ENCODE measurements around the gene MYO7A.

The MYO7A gene

GRCh38 chr11:77127920-77128691 is at the start of gene MYO7A:
MYO7A (plus strand) TSS chr11:77128246; CDS start chr11:77130635, 2,389 bp downstream.
- no peak for DNase-seq

- no peak for DNase-seq
Observed at GRCh38 chr11:77079666-77080065, 48.4 kb upstream of the MYO7A start.

- no peak for DNase-seq
Observed at GRCh38 chr11:77080643-77081210, 47.3 kb upstream of the MYO7A start.

GRCh38 chr11:77081381-77081851 is 46.6 kb upstream of the MYO7A start:
- DNase-seq = no peak

DNA sequence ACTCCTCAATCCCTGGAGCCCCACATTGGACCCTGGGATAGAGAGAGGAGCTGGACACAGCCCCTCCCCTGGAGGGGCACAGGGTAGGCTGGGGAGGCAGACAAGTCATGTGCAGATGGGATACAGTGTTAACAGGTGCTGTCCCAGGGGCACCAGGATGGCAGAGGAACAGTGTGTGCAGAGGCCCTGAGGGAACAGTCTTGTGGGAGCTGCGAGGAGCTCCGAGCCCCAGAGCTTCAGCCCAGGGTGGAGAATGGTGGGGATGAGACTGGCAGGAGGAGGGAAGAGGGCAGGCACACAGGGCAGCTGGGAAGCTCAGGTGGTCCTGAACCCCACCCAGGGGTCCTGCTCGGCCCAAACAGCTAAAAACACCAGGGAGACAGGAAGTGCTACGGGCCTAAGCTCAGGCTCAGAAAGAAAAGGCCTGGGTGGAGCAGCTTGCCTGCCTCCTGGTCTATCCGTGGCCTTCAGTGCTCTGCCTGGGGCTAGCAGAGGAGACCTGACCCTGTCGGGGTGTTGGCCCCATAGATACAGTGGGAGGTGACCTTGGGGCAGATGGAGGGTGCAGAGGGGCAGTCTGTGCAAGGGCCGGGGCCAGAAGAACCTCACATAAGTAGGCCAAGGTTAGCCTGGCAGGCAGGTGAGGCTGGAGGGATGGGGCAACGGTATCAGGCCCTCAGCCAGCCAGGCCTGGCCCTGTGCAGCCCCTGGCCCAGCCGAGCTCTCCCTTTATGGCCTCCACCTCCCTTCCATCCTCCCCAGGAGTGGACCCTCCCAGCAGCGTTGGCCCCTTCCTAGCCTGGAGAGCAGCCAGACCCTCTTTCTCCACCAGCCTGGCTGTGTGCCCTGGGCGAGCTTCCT is 45.8 kb upstream of the MYO7A start:
- DNase-seq = no peak

- DNase-seq = peak; percentile 44
Observed at GRCh38 chr11:77082838-77083565, 45.0 kb upstream of the MYO7A start.

- DNase-seq = no peak
Observed at GRCh38 chr11:77083566-77084245, 44.3 kb upstream of the MYO7A start.

DNA sequence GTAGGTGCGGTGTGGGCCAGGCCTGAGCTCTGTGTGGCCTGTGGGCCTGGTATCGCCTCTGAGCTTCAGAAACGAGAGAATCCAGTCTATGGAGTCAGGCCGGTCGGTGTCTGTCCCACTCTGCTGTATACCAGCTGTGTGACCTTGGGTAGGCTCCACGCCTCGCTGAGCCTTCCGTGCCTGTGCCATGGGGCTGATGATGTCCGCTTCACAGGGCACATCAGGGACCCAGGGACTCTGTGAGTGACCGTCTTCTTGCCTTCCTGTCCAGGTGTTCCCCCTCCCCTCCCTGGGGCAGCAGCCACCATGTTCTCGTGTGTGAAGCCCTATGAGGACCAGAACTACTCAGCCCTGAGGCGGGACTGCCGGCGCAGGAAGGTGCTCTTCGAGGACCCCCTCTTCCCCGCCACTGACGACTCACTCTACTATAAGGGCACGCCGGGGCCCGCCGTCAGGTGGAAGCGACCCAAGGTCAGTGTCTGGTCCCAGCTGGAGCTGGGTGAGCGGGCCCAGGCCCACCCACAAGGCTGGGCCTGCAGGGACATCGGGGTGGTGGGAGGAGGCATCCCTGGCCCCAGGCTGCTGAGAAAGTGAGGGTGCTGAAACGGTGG is 43.4 kb upstream of the MYO7A start:
- no peak for DNase-seq

DNA sequence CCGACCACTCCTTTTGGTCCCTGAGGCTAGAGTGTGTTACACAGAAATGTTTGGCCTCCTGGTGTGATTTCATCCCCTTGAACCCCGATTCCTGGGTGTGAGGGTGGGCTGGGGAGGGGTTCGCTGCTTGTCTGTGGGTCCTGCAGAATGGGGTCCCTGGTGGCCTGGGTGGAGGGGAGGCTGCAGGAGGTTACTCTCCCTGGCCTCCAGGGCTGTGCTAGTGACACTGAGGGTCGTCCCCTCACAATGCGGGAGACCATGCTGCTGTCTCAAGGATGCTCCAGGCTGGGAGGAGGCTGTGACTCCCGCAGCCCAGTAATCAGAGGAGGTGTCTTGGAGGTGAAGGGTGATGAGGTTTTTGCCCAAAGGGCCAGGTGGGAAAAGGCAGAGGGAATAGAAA is 42.4 kb upstream of the MYO7A start:
- DNase-seq = no peak

- no peak for DNase-seq
Observed at GRCh38 chr11:77086521-77087472, 41.2 kb upstream of the MYO7A start.

- DNase-seq = no peak
Observed at GRCh38 chr11:77087723-77088225, 40.3 kb upstream of the MYO7A start.

DNA sequence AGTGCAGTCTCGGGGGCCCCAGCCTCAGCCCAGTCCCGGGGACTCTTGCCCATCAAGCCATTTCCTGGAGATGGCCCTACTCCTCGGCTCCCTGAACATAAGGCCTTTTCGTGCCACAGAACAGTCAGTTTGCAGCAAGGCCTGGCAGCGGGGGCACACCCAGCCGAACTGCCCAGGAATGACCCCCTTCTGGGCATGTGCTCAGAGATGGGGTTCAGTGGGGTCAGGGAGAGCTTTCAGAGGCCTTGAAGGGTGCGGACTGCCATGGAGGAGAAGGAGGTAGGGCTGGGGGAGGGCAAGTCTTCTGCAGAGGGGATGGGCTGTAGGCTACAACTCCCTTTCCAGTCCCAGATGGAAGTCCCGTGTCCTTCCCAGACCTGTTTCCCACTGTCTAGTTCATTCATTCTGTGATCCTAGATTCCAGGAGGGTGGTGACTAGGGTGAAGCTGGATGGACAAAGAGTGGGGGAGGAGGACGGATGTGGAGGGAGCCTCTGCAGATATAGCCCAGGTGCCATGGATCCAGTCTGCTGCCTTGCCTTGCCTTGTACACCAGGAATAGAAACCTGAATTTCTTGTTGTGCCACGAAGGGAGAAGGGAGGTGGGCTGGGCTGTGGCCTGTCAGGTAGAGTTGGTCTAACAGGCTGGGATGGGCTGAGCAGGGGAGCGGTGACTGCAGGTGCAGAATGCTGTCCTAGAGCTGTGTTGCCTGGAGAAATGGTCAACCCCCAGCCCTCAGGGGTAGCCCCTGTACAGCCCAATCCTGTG is 39.6 kb upstream of the MYO7A start:
- DNase-seq = no peak

DNA sequence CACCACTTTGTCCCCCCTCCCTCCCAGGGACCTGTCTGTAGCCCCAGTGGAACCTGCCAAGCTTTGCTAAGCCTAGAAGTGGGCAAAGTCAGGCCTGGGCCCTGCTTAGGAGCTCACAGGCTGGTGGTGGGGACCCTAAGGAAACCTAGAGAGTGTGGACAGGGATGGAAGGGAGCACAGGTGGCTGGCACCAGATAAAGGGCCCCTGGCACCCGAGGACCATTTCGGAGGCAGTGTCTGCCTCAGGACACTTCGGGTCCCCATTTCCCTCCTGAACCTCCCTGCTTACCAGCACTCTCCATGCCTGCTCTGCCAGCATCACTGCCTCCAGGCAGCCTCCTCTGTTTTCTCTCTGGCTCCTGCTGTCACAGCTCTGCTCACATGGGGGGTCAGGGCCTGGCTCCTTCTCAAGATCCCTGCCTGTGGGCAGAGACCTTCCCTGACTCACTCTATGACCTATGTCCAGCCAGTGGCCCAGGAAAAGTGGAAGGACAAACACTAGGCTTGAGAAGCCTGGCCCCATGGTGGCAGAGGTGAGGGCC is 39.0 kb upstream of the MYO7A start:
- DNase-seq = no peak

DNA sequence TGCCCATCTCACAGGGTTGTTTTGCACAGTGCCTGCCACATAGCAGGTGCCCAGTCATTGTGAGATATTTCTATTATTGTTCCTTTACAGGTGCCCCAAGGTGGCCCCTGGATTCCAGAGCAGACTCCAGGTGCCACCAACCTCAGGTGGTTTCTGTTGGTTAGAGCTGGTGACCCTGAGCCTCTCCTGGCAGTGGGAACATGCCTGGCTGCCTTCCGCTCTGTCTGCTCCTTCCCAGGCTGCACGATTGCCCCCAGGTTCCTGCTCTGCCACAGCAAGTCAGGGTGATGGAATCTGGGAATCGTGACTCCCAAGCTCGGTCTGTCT is 38.0 kb upstream of the MYO7A start:
- no peak for DNase-seq

- DNase-seq = no peak
Observed at GRCh38 chr11:77090373-77091111, 37.5 kb upstream of the MYO7A start.

DNA sequence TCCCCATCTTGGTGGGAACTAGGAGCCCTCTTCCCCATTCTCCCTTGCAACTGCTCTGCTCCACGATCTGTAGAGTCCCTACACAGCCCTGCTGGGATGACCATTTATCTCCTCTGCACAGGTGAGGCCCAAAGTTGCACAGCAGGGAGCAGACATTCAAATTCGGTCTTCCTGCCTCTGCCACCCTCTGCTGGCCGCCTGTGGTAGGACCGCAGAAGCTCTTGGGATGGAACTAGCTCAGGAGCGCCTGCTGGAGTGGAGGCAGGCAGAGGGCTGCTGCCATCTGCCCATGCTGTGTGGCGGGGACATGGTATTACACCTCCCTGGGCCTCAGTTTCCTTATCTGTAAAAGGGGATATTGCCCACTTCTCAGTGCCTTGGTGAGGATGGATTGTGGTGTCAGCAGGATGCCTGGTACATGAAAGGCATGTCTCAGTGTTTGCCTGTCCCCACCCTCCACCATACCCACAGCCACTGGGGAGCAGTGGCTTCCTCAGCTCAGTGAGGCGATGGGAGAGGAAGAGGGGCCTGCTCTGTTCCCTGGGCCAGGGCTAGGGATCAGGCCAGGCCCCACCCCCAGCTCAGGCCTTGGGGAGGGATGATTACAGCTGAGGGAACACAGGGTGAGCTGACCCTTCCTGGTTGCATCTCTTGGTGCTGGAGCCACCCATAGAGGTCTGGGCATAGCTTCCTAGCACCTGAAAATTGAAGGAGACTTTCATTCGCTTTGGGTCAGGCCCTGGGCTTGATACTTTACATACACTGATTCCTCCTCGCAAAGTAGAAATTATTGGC is 36.7 kb upstream of the MYO7A start:
- DNase-seq = peak; percentile 79

DNA sequence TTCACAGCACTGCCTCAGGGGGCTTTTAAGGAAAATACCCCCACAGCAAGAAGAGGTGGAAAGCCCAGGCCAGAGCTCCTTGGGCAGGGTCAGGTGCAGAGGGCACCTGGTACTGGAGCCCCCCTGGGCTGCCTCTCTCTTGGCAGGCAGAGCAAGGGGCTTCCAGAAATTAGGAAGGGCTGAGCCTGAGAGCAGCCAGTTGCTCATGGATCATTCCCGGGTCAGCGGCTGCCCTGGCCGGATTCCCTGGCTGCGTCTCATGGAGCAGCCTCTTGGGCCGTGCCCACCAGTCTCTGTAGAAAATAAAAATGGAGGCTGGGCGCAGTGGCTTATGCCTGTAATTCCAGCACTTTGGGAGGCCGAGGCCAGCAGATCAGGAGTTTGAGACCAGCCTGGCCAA is 35.7 kb upstream of the MYO7A start:
- no peak for DNase-seq

Data from activated naive CD4-positive, alpha-beta T cell treated with Interleukin-2 at 50 U/mL for 16 hours (primary cell).